Trophoblast cell (in vitro differentiated cells and primary cell): ENCODE data around the gene MAPK12.

Source experiments
- DNase-seq, 2 donors: peaks; one replicate each; pipeline ENCODE4 v3.0.0-alpha.2; 2016
- H2AFZ ChIP-seq: 2 replicates; pipeline ENCODE4 v1.6.1; 2013; ENCODE audit warnings: low read length, moderate library complexity, mild to moderate bottlenecking; ENCODE audit not compliant: insufficient read depth, poor library complexity
- H2AK5ac ChIP-seq: 2 replicates; pipeline ENCODE4 v1.6.1; 2013; ENCODE audit warnings: mild to moderate bottlenecking, low read length
- H2BK120ac ChIP-seq: 2 replicates; pipeline ENCODE4 v1.6.1; 2013; ENCODE audit warnings: low read length, mild to moderate bottlenecking, moderate library complexity; ENCODE audit not compliant: insufficient read depth, poor library complexity
- H2BK12ac ChIP-seq: 2 replicates; pipeline ENCODE4 v1.6.1; 2013; ENCODE audit warnings: mild to moderate bottlenecking, low read length, moderate library complexity
- H2BK5ac ChIP-seq: 2 replicates; pipeline ENCODE4 v1.6.1; 2013; ENCODE audit warnings: low read length, low read depth, moderate library complexity, mild to moderate bottlenecking; ENCODE audit not compliant: poor library complexity
- H3K14ac ChIP-seq: 2 replicates; pipeline ENCODE4 v1.6.1; 2013; ENCODE audit warnings: mild to moderate bottlenecking, low read length
- H3K18ac ChIP-seq: 2 replicates; pipeline ENCODE4 v1.6.1; 2013; ENCODE audit warnings: mild to moderate bottlenecking, low read length
- H3K23ac ChIP-seq: 2 replicates; pipeline ENCODE4 v1.6.1; 2013; ENCODE audit warnings: low read length
- H3K27ac ChIP-seq: 2 replicates; pipeline ENCODE4 v1.5.1; 2013; ENCODE audit warnings: low read depth, mild to moderate bottlenecking, inconsistent platforms, low read length, moderate library complexity
- H3K27me3 ChIP-seq: 2 replicates; pipeline ENCODE4 v1.6.1; 2013; ENCODE audit warnings: inconsistent platforms, mild to moderate bottlenecking, low read length, moderate library complexity; ENCODE audit not compliant: insufficient read depth
- H3K36me3 ChIP-seq, 2 experiments: 1 replicate in 1 of 2; 2 replicates in 1 of 2; pipeline ENCODE4 v1.6.1; 2013; ENCODE audit warnings: low read length in 2 of 2, mild to moderate bottlenecking in 2 of 2, moderate library complexity in 1 of 2; ENCODE audit not compliant: insufficient read depth in 2 of 2, control insufficient read depth in 1 of 2
- H3K4ac ChIP-seq: 2 replicates; pipeline ENCODE4 v1.6.1; 2013; ENCODE audit warnings: low read depth, mild to moderate bottlenecking, low read length, moderate library complexity
- H3K4me1 ChIP-seq, 2 experiments: 1 replicate in 1 of 2; 2 replicates in 1 of 2; pipeline ENCODE4 v1.6.1; 2013; ENCODE audit warnings: low read length in 2 of 2, mild to moderate bottlenecking in 2 of 2, moderate library complexity in 1 of 2; ENCODE audit not compliant: insufficient read depth in 2 of 2, control insufficient read depth in 1 of 2
- H3K4me2 ChIP-seq: 2 replicates; pipeline ENCODE4 v1.6.1; 2013; ENCODE audit warnings: inconsistent platforms, mild to moderate bottlenecking, low read length, moderate library complexity
- H3K4me3 ChIP-seq: 2 replicates; pipeline ENCODE4 v1.5.1; 2013; ENCODE audit warnings: mild to moderate bottlenecking, low read depth, low read length, inconsistent platforms
- H3K79me1 ChIP-seq: one replicate; pipeline ENCODE4 v1.6.1; 2013; ENCODE audit warnings: low read length
- H3K79me2 ChIP-seq: 2 replicates; pipeline ENCODE4 v1.6.1; 2013; ENCODE audit warnings: low read length, mild to moderate bottlenecking; ENCODE audit not compliant: control insufficient read depth, insufficient read depth, poor library complexity
- H3K9ac ChIP-seq: 2 replicates; pipeline ENCODE4 v1.6.1; 2013; ENCODE audit warnings: mild to moderate bottlenecking, low read length
- H3K9me3 ChIP-seq: 2 replicates; pipeline ENCODE4 v1.6.1; 2013; ENCODE audit warnings: low read depth, mild to moderate bottlenecking, control low read depth, inconsistent platforms, low read length; ENCODE audit not compliant: insufficient read depth
- H4K12ac ChIP-seq: 2 replicates; pipeline ENCODE4 v1.6.1; 2013; ENCODE audit warnings: low read depth, mild to moderate bottlenecking, low read length, moderate library complexity
- H4K8ac ChIP-seq: 2 replicates; pipeline ENCODE4 v1.6.1; 2013; ENCODE audit warnings: low read depth, mild to moderate bottlenecking, low read length, moderate library complexity
- H4K91ac ChIP-seq: one replicate; pipeline ENCODE4 v1.6.1; 2013; ENCODE audit warnings: low read depth, mild to moderate bottlenecking, low read length, moderate library complexity
- WGBS: extraction: QIAGEN DNeasy Blood & Tissue Kit; methylation state at CpG from one replicate; pipeline ENCODE4 v1.1.7; 2013; ENCODE audit warnings: missing lambda C conversion rate; ENCODE audit not compliant: insufficient read length, insufficient coverage; ENCODE audit errors: extremely low coverage; 5-methylcytosine and 5-hydroxymethylcytosine counted together

The MAPK12 gene

GRCh38 chr22:50305923-50306566, 44.6 kb upstream of the MAPK12 start:
- no peaks in the 10 kb centered on the region for H3K27me3 ChIP-seq
- peak overlapping the region; percentile 3 for H2BK5ac ChIP-seq
- peak overlapping the region; percentile 74 for H2BK120ac ChIP-seq
- peak overlapping the region; percentile 71 for H2BK12ac ChIP-seq
- peaks cover 14% of the 10 kb centered on the region for H3K79me2 ChIP-seq
- peaks cover 2 to 6% of the 10 kb centered on the region in 2 experiments for H3K36me3 ChIP-seq
- peak overlapping the region; percentile 28 for H3K27ac ChIP-seq
- peak overlapping the region; percentile 10 for H3K9ac ChIP-seq
- peak overlapping the region; percentile 83 for H4K8ac ChIP-seq
- H3K14ac ChIP-seq = peak overlapping the region; percentile 65
- DNase-seq = peak; percentile 89 to 90
- peak overlapping the region; percentile 90 for H4K91ac ChIP-seq
- H3K4me1 ChIP-seq = peaks cover 36 to 39% of the 10 kb centered on the region in 2 experiments
- no CpG with 5 or more reads among the region's 21 CpGs for WGBS
- H3K4me3 ChIP-seq = peak overlapping the region; percentile 91
- H4K12ac ChIP-seq = no peak overlapping the region
- peak overlapping the region; percentile 66 for H3K4ac ChIP-seq
- peak overlapping the region; percentile 56 for H2AFZ ChIP-seq
- peak overlapping the region; percentile 91 for H3K4me2 ChIP-seq
- H3K23ac ChIP-seq = no peak overlapping the region
- H3K79me1 ChIP-seq = peaks cover 32% of the 10 kb centered on the region
- peak overlapping the region; percentile 88 for H3K18ac ChIP-seq
- peak overlapping the region; percentile 83 for H2AK5ac ChIP-seq
- no peaks in the 10 kb centered on the region for H3K9me3 ChIP-seq

GRCh38 chr22:50305393-50305922, 44.0 kb upstream of the MAPK12 start:
- Histone ChIP-seq H3K4ac (peak overlapping the region; percentile 66), H3K27ac (no peak overlapping the region), H2AFZ (no peak overlapping the region), H3K9me3 (no peaks in the 10 kb centered on the region), H3K79me1 (peaks cover 32% of the 10 kb centered on the region), H3K4me3 (no peak overlapping the region), H4K91ac (peak overlapping the region; percentile 90), H4K12ac (no peak overlapping the region), H2AK5ac (peak overlapping the region; percentile 26), H3K23ac (no peak overlapping the region), H4K8ac (peak overlapping the region; percentile 52), H2BK120ac (no peak overlapping the region), H3K36me3 (peaks cover 6% of the 10 kb centered on the region in 2 experiments), H3K79me2 (peaks cover 14% of the 10 kb centered on the region), H3K27me3 (no peaks in the 10 kb centered on the region), H3K14ac (peak overlapping the region; percentile 65), H2BK5ac (peak overlapping the region; percentile 3), H3K9ac (no peak overlapping the region), H3K4me2 (peak overlapping the region; percentile 91), H3K4me1 (peaks cover 39 to 43% of the 10 kb centered on the region in 2 experiments), H3K18ac (peak overlapping the region; percentile 4), H2BK12ac (peak overlapping the region; percentile 3)
- no peak for DNase-seq
- WGBS = no CpG with 5 or more reads among the region's 14 CpGs

GRCh38 chr22:50304528-50305392, 43.3 kb upstream of the MAPK12 start:
- peak overlapping the region; percentile 59 for H2BK12ac ChIP-seq
- H2AFZ ChIP-seq = no peak overlapping the region
- H2AK5ac ChIP-seq = peak overlapping the region; percentile 28
- no peak overlapping the region for H3K4me2 ChIP-seq
- no peak overlapping the region for H2BK120ac ChIP-seq
- no peak overlapping the region for H3K4me3 ChIP-seq
- peaks cover 6% of the 10 kb centered on the region in 2 experiments for H3K36me3 ChIP-seq
- peaks cover 45 to 49% of the 10 kb centered on the region in 2 experiments for H3K4me1 ChIP-seq
- peak in 1 of 2 donors; percentile 44 for DNase-seq
- no peak overlapping the region for H3K27ac ChIP-seq
- H3K23ac ChIP-seq = no peak overlapping the region
- no peaks in the 10 kb centered on the region for H3K27me3 ChIP-seq
- peak overlapping the region; percentile 30 for H3K14ac ChIP-seq
- H3K18ac ChIP-seq = peak overlapping the region; percentile 63
- peaks cover 36% of the 10 kb centered on the region for H3K79me1 ChIP-seq
- peak overlapping the region; percentile 28 for H3K4ac ChIP-seq
- H3K79me2 ChIP-seq = peaks cover 16% of the 10 kb centered on the region
- H4K12ac ChIP-seq = peak overlapping the region; percentile 46
- H4K91ac ChIP-seq = peak overlapping the region; percentile 90
- H3K9me3 ChIP-seq = no peaks in the 10 kb centered on the region
- no CpG with 5 or more reads among the region's 22 CpGs for WGBS
- peak overlapping the region; percentile 36 for H4K8ac ChIP-seq
- H2BK5ac ChIP-seq = no peak overlapping the region
- H3K9ac ChIP-seq = no peak overlapping the region

- Histone ChIP-seq H3K18ac (peak overlapping the region; percentile 56), H3K4me1 (peaks cover 49 to 52% of the 10 kb centered on the region in 2 experiments), H3K23ac (no peak overlapping the region), H2BK120ac (no peak overlapping the region), H3K14ac (peak overlapping the region; percentile 30), H3K79me1 (peaks cover 38% of the 10 kb centered on the region), H3K4me3 (no peak overlapping the region), H3K4me2 (peak overlapping the region; percentile 23), H2AFZ (no peak overlapping the region), H4K12ac (peak overlapping the region; percentile 46), H4K8ac (peak overlapping the region; percentile 36), H4K91ac (peak overlapping the region; percentile 22), H2AK5ac (peak overlapping the region; percentile 28), H2BK5ac (no peak overlapping the region), H3K27ac (peak overlapping the region; percentile 7), H3K9me3 (no peaks in the 10 kb centered on the region), H3K27me3 (no peaks in the 10 kb centered on the region), H3K9ac (no peak overlapping the region), H3K4ac (no peak overlapping the region), H2BK12ac (peak overlapping the region; percentile 59), H3K36me3 (peaks cover 6% of the 10 kb centered on the region in 2 experiments), H3K79me2 (peaks cover 19% of the 10 kb centered on the region)
- no CpG with 5 or more reads among the region's 11 CpGs for WGBS
- DNase-seq = peak; percentile 99
Measured at GRCh38 chr22:50303848-50304527, 42.5 kb upstream of the MAPK12 start.
